ENCODE measurements around the gene FBXO44.

DNA sequence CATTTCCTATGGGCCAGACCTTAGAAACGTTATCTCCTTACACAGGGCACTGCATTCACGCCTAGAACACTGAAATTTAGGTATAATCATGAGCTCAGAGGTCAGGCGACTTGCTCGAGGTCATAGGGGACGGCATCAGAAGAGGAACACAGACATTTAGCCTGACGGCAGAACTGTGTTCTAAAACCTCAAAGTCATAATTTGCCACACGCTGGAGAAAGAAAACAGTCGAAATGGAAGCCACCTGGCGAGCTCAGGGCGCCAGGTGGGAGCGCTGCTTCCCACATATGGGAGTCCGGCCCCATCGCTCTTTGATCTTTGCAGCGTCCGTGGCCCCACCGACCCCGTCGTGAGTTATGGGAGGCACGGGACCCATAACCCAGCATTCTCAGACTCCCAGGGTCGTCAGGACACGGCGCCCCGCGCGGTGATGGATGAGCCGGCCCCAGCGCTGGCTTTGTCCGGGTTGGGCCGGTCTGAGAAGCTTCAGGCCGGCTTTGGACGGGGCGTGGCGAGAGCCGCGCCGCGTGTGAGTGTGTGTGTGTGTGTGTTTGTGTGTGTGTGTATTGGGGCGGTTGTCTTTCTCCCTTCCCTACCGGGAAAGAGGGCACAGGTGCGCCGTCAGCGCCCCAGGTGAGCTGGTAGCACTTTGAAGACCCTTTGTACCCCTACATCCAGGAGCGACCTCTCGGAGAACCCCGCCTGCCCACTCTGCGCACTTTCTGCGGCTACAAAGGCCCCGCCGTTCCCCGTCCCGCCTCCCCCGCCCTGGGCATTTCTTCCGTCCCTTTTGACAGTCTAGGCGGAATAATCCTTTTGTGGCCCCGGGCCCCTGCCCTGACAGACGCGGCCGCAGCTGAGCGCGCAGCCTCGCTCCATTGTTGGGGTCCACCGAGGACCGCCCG lies 36.0 kb downstream of the FBXO44 start:
- TF ChIP-seq EZH2 (IDR thresholded peaks at IDR 0.05): no peak
- no peak for TF ChIP-seq ELF1 (IDR thresholded peaks at IDR 0.05; ENCODE audit: borderline replicate concordance, low read depth)
- no peak; the same call in 1 of the 2 replicates for TF ChIP-seq RAD21 (IDR thresholded peaks at IDR 0.05; ENCODE audit: low read depth)
- TF ChIP-seq, protein P1, sequence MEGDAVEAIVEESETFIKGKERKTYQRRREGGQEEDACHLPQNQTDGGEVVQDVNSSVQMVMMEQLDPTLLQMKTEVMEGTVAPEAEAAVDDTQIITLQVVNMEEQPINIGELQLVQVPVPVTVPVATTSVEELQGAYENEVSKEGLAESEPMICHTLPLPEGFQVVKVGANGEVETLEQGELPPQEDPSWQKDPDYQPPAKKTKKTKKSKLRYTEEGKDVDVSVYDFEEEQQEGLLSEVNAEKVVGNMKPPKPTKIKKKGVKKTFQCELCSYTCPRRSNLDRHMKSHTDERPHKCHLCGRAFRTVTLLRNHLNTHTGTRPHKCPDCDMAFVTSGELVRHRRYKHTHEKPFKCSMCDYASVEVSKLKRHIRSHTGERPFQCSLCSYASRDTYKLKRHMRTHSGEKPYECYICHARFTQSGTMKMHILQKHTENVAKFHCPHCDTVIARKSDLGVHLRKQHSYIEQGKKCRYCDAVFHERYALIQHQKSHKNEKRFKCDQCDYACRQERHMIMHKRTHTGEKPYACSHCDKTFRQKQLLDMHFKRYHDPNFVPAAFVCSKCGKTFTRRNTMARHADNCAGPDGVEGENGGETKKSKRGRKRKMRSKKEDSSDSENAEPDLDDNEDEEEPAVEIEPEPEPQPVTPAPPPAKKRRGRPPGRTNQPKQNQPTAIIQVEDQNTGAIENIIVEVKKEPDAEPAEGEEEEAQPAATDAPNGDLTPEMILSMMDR (IDR thresholded peaks at IDR 0.05 in 2 of 3, conservative IDR thresholded peaks at IDR 0.05 in 1 of 3; ENCODE audit: borderline replicate concordance in 1 of 3, insufficient read depth in 1 of 3, low read depth in 2 of 3, low read length in 2 of 3): peak in 1 of 3 experiments; percentile 30; a peak in 2 of 6 replicates
- TF ChIP-seq, protein P2, sequence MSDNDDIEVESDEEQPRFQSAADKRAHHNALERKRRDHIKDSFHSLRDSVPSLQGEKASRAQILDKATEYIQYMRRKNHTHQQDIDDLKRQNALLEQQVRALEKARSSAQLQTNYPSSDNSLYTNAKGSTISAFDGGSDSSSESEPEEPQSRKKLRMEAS (IDR thresholded peaks at IDR 0.05): peak; percentile 15; the same call in 1 of the 2 replicates
